Heart left ventricle (tissue), 13 donors: ENCODE measurements around the gene CPNE8.

ENCODE experiments used
- POLR2A ChIP-seq, 2 donors: fragments of 450-650 bp; IDR thresholded peaks; one replicate each; pipeline ENCODE4 v1.6.1; 2017; ENCODE audit warnings: antibody characterized with exemption in 2 of 2, mild to moderate bottlenecking in 2 of 2, moderate library complexity in 2 of 2
- TF ChIP-seq, protein P1 (sequence below), 12 donors: fragments of 200-600 bp; sonication (generic) in 4 of 12; IDR thresholded peaks; one replicate each; pipeline versions ENCODE4 v1.5.0 to v1.8.0; 2018 to 2022; ENCODE audit warnings: antibody characterized with exemption in 12 of 12, mild to moderate bottlenecking in 5 of 12
- donor health status: ischemic (EF 13 %, LVEDD 7.1; RV severe dilation, severe dysfunction).
- donor health status: DM: no; HTN: yes; CAD: no.
- donor health status: DM: no; HTN: no; CAD: no.
- donor health status: ischemic (EF 25% LVEDD 6.9; RV normal size, moderate dysfunction).
- donor health status: ischemic (EF 25% LVEDD 5.7; RV mildly dilated, moderate dysfunction).
- donor health status: ischemic (EF 35%, LVEDD 5.7; RV mildly dilated, moderate dysfunction).
- donor health status: nonischemic (EF 11% LVEDD 7.7; RV severe dilation, severe dysfunction).
- donor health status: DM: yes; HTN: yes; CAD: no.
- donor health status: PGD.
- donor health status: ischemic (EF 29% LVEDD 5.4; RV normal size, mild dysfunction).
- donor health status: nonischemic (EF 23%, LVEDD 6.1; RV moderate dilation, normal function).

DNA sequence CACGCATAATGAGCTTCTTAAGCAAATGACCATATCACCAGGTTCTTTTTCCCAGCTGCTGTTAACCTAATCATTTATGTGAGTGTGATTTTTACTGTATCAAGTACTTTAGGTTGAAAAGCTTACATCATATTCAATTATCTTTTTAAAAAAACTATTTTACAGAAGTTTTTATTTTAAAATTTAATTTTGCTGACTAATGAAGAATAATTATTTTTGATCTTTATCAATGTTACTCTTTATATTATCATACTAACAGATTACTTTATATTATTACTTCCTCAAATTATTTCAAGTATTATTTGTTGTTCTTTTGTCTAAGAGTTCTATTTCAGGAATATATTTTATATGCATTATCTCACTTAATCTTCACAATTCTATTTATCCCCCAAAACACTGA, 236.3 kb downstream of the CPNE8 start:
- no peak for TF ChIP-seq POLR2A (IDR thresholded peaks at IDR 0.05)
- TF ChIP-seq, protein P1, sequence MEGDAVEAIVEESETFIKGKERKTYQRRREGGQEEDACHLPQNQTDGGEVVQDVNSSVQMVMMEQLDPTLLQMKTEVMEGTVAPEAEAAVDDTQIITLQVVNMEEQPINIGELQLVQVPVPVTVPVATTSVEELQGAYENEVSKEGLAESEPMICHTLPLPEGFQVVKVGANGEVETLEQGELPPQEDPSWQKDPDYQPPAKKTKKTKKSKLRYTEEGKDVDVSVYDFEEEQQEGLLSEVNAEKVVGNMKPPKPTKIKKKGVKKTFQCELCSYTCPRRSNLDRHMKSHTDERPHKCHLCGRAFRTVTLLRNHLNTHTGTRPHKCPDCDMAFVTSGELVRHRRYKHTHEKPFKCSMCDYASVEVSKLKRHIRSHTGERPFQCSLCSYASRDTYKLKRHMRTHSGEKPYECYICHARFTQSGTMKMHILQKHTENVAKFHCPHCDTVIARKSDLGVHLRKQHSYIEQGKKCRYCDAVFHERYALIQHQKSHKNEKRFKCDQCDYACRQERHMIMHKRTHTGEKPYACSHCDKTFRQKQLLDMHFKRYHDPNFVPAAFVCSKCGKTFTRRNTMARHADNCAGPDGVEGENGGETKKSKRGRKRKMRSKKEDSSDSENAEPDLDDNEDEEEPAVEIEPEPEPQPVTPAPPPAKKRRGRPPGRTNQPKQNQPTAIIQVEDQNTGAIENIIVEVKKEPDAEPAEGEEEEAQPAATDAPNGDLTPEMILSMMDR (IDR thresholded peaks at IDR 0.05) = no peak
